Adrenal gland (tissue), 5 donors: Measurements from ENCODE around the gene SRGAP1.

Source experiments
- POLR2A ChIP-seq, 2 donors: fragments of 450-650 bp; IDR thresholded peaks; one replicate each; pipeline ENCODE4 v1.6.1; 2017; ENCODE audit warnings: antibody characterized with exemption in 2 of 2, mild to moderate bottlenecking in 2 of 2, moderate library complexity in 1 of 2
- TF ChIP-seq, protein P1 (sequence below), 6 experiments: fragments of 450-650 bp in 4 of 6; fragments of 200-600 bp in 2 of 6; sonication (generic) in 1 of 6; IDR thresholded peaks; 1 replicate in 5 of 6; 2 replicates in 1 of 6; pipeline versions ENCODE4 v1.5.1 to v1.8.0; 2016 to 2021; ENCODE audit warnings: antibody characterized with exemption in 6 of 6, mild to moderate bottlenecking in 2 of 6, moderate library complexity in 1 of 6
- donor health status: DM: no; HTN: no; CAD: no.

DNA sequence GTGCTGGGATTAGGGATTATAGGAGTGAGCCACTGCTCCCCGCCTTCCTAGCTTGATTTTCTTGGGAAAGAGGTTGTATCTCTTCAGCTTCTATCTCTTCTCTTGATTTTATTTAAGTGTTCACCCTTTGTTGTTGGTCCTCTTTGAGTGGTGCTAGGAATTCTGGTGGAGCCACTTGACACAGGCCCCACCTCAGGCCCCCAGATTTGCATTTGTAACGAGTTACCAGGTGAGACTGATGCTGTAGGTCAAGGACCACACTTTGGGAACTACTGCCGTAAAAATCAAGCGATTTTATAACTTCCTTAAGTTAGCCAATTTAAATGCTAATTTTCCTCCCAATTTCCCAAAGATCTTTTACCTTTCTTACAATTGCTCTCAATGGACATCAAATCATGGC, 26.3 kb downstream of the SRGAP1 start:
- TF ChIP-seq, protein P1, sequence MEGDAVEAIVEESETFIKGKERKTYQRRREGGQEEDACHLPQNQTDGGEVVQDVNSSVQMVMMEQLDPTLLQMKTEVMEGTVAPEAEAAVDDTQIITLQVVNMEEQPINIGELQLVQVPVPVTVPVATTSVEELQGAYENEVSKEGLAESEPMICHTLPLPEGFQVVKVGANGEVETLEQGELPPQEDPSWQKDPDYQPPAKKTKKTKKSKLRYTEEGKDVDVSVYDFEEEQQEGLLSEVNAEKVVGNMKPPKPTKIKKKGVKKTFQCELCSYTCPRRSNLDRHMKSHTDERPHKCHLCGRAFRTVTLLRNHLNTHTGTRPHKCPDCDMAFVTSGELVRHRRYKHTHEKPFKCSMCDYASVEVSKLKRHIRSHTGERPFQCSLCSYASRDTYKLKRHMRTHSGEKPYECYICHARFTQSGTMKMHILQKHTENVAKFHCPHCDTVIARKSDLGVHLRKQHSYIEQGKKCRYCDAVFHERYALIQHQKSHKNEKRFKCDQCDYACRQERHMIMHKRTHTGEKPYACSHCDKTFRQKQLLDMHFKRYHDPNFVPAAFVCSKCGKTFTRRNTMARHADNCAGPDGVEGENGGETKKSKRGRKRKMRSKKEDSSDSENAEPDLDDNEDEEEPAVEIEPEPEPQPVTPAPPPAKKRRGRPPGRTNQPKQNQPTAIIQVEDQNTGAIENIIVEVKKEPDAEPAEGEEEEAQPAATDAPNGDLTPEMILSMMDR (IDR thresholded peaks at IDR 0.05): no peak
- TF ChIP-seq POLR2A (IDR thresholded peaks at IDR 0.05): no peak
